ENCODE data around the gene MRPL37.

DNA sequence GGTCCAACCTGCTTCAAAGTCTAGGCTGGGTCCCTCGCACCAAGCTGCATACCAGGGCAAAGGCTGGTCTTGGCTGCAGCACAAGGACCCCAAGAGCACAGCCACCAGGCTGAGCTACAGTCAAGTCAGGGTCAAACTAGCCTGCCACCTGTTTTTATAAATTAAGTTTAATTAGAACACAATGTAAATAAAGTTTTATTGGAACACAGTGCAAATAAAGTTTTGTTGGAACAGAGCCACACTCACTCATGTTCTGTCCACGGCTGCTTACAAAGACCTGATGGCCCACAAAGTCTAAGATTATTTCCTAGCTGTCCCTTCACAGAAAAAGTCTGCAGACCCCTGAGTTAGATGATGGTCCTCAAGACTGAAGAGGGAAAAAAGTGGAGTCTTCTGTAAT lies 66.2 kb downstream of the MRPL37 start:
- TF ChIP-seq, protein P1, sequence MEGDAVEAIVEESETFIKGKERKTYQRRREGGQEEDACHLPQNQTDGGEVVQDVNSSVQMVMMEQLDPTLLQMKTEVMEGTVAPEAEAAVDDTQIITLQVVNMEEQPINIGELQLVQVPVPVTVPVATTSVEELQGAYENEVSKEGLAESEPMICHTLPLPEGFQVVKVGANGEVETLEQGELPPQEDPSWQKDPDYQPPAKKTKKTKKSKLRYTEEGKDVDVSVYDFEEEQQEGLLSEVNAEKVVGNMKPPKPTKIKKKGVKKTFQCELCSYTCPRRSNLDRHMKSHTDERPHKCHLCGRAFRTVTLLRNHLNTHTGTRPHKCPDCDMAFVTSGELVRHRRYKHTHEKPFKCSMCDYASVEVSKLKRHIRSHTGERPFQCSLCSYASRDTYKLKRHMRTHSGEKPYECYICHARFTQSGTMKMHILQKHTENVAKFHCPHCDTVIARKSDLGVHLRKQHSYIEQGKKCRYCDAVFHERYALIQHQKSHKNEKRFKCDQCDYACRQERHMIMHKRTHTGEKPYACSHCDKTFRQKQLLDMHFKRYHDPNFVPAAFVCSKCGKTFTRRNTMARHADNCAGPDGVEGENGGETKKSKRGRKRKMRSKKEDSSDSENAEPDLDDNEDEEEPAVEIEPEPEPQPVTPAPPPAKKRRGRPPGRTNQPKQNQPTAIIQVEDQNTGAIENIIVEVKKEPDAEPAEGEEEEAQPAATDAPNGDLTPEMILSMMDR (IDR thresholded peaks at IDR 0.05; ENCODE audit: control extremely low read depth in 1 of 3, insufficient read depth in 1 of 3, low read depth in 1 of 3, low read length in 3 of 3) = no peak
- TF ChIP-seq HDAC2 (IDR thresholded peaks at IDR 0.05; ENCODE audit: borderline replicate concordance in 1 of 2, low read depth in 2 of 2, low read length in 2 of 2) (no peak), EZH2 (IDR thresholded peaks at IDR 0.05; ENCODE audit: low read depth, low read length, severe bottlenecking) (no peak), SIRT6 (IDR thresholded peaks at IDR 0.05; ENCODE audit: low read length) (no peak)

Measured in H1 (cell line).